Fibroblast of lung (primary cell): ENCODE measurements around the gene ALDH1L1. TPM values are rescaled to one million over a fixed set of nuclear protein-coding genes. Genes with fewer than 3 reads are reported as not detected.
A peak's percentile ranks its signal among the peaks of the same experiment; 100 is the strongest.

ENCODE experiments used
- DNase-seq, 2 donors: peaks; one replicate each; pipeline versions ENCODE4 v3.0.0 to v3.0.0-alpha.2; 2010; ENCODE audit warnings: low read depth in 2 of 2
- H2AFZ ChIP-seq: 2 replicates; pipeline ENCODE4 v1.5.1; 2012; ENCODE audit warnings: low read length, control low read depth, inconsistent platforms
- H3K27ac ChIP-seq: 2 replicates; pipeline ENCODE4 v1.5.1; 2011; ENCODE audit warnings: low read length, control low read depth; ENCODE audit not compliant: insufficient read depth
- H3K27me3 ChIP-seq: 2 replicates; pipeline ENCODE4 v1.5.1; 2011; ENCODE audit warnings: mild to moderate bottlenecking, low read length; ENCODE audit not compliant: control insufficient read depth, insufficient read depth
- H3K36me3 ChIP-seq: 2 replicates; pipeline ENCODE4 v1.5.1; 2011; ENCODE audit warnings: low read length; ENCODE audit not compliant: control insufficient read depth, insufficient read depth
- H3K4me1 ChIP-seq: 2 replicates; pipeline ENCODE4 v1.5.1; 2011; ENCODE audit warnings: low read length; ENCODE audit not compliant: control insufficient read depth, insufficient read depth; ENCODE audit errors: extremely low read depth
- H3K4me2 ChIP-seq: 2 replicates; pipeline ENCODE4 v1.5.1; 2011; ENCODE audit warnings: low read length, control low read depth; ENCODE audit not compliant: insufficient read depth; ENCODE audit errors: extremely low read depth
- H3K4me3 ChIP-seq, 4 experiments: fragments of 200-600 bp in 1 of 4; sonication (generic) in 1 of 4; replicated peaks in 1 of 4; 2 replicates each; pipeline ENCODE4 v1.5.1; 2011 to 2016; ENCODE audit warnings: low read length in 4 of 4, low read depth in 3 of 4, mild to moderate bottlenecking in 3 of 4, control low read depth in 2 of 4, inconsistent platforms in 1 of 4, mixed read lengths in 1 of 4; ENCODE audit not compliant: insufficient read depth in 1 of 4; ENCODE audit errors: control extremely low read depth in 1 of 4
- H3K79me2 ChIP-seq: 2 replicates; pipeline ENCODE4 v1.5.1; 2012; ENCODE audit warnings: mild to moderate bottlenecking, low read length, inconsistent platforms; ENCODE audit not compliant: control insufficient read depth, insufficient read depth
- H3K9ac ChIP-seq: 2 replicates; pipeline ENCODE4 v1.5.1; 2011; ENCODE audit warnings: mild to moderate bottlenecking, low read length, control low read depth; ENCODE audit not compliant: insufficient read depth
- H3K9me3 ChIP-seq: 2 replicates; pipeline ENCODE4 v1.5.1; 2012; ENCODE audit warnings: low read depth, low read length; ENCODE audit not compliant: control insufficient read depth, insufficient read depth
- H4K20me1 ChIP-seq: 2 replicates; pipeline ENCODE4 v1.5.1; 2011; ENCODE audit warnings: low read length; ENCODE audit not compliant: control insufficient read depth, insufficient read depth; ENCODE audit errors: extremely low read depth
- EZH2 ChIP-seq: IDR thresholded peaks from 2 replicates; pipeline ENCODE4 v1.5.1; 2012; ENCODE audit warnings: low read length, control low read depth, mild to moderate bottlenecking; ENCODE audit errors: missing control alignments
- polyA plus RNA-seq, 2 donors: library from polyadenylated mRNA; depleted of rRNA in 1 of 2; stranded (reverse) in 1 of 2; unstranded in 1 of 2; fragments of >200 nt; gene quantifications; 2 replicates each; pipeline ENCODE4 v1.2.1, GENCODE V29; 2011 to 2012; ENCODE audit warnings: missing spikeins in 1 of 2
- total RNA-seq: library from RNA; depleted of rRNA; stranded (reverse); fragments of >200 nt; gene quantifications from 2 replicates; pipeline ENCODE4 v1.2.1, GENCODE V29; 2014
- TF ChIP-seq, protein P1 (sequence below), 2 donors: IDR thresholded peaks in 1 of 2; conservative IDR thresholded peaks in 1 of 2; 1 replicate in 1 of 2; 2 replicates in 1 of 2; pipeline ENCODE4 v1.5.1; 2011 to 2012; ENCODE audit warnings: low read length in 2 of 2, control low read depth in 1 of 2, inconsistent platforms in 1 of 2, low read depth in 1 of 2, mild to moderate bottlenecking in 1 of 2

ALDH1L1 gene
- total and polyA plus RNA-seq, 2 donors (not counting 1 experiment from before 2014, with no cell fraction given), result not detected

DNA sequence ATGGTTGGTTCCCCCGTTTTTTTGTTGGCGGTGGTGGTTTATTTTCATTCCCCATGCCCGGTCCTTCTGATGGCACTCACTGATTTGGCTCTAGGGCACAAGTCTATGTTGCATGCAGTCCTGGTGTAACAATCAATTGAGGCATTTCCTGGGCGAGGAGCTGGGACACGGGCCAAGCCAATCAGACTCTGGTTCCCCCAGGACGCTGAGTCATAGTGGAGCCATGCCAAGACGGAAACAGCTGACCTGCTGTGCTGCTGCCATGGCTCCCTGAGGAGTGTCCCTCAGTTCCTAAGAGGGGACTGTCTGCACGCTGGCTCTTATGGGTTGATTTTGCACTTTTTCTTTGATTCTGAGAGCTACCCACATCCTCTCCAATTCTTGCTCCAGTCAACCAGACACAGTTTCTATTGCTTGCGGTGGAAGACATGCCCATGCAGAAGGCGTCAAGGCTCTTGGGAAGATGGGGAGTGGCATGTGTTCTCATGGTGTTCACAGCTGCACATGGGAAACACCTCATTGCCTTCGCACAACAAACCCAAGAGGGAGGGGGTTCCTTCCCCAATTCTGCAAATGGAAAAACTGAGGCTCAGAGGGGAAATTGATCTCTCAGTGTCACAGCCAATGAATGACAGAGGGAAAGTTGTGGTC is 28.3 kb upstream of the ALDH1L1 start:
- peak; percentile 87 to 90 for DNase-seq
- Histone ChIP-seq H4K20me1 (no peaks in the 10 kb centered on the region), H3K79me2 (no peaks in the 10 kb centered on the region), H3K9me3 (no peaks in the 10 kb centered on the region), H3K4me3 (no peak overlapping the region), H3K27ac (peak overlapping the region; percentile 18), H3K4me1 (peaks cover 11% of the 10 kb centered on the region), H2AFZ (peak overlapping the region; percentile 39), H3K9ac (no peak overlapping the region), H3K36me3 (no peaks in the 10 kb centered on the region), H3K4me2 (no peak overlapping the region), H3K27me3 (no peaks in the 10 kb centered on the region)
- TF ChIP-seq, protein P1, sequence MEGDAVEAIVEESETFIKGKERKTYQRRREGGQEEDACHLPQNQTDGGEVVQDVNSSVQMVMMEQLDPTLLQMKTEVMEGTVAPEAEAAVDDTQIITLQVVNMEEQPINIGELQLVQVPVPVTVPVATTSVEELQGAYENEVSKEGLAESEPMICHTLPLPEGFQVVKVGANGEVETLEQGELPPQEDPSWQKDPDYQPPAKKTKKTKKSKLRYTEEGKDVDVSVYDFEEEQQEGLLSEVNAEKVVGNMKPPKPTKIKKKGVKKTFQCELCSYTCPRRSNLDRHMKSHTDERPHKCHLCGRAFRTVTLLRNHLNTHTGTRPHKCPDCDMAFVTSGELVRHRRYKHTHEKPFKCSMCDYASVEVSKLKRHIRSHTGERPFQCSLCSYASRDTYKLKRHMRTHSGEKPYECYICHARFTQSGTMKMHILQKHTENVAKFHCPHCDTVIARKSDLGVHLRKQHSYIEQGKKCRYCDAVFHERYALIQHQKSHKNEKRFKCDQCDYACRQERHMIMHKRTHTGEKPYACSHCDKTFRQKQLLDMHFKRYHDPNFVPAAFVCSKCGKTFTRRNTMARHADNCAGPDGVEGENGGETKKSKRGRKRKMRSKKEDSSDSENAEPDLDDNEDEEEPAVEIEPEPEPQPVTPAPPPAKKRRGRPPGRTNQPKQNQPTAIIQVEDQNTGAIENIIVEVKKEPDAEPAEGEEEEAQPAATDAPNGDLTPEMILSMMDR (conservative IDR thresholded peaks at IDR 0.05 in 1 of 2, IDR thresholded peaks at IDR 0.05 in 1 of 2; ENCODE audit: low read depth in 1 of 2, low read length in 2 of 2), result no peak
- no peak for TF ChIP-seq EZH2

DNA sequence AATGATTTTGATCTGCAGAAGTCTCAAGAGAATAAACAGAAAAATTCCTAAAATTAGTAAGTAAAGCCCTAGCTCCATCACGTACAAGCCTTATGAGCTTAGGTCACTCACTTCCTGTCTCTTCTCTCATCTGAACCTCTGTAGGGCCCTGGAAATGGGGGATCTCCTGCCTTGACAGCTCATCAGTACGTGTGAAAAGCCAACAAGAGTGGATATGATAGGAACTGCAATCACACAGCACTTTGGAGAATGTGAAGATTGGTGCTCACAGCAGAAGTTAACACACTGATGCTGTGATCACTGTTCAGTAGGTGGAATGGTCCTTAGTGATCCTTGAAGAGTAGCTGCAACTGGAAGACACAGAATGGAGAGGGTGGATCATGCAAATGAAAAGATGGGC is 27.8 kb upstream of the ALDH1L1 start:
- Histone ChIP-seq H2AFZ (peak overlapping the region; percentile 63), H3K27ac (no peak overlapping the region), H3K4me3 (no peak overlapping the region), H3K4me1 (peaks cover 11% of the 10 kb centered on the region), H3K9me3 (no peaks in the 10 kb centered on the region), H3K79me2 (no peaks in the 10 kb centered on the region), H3K27me3 (no peaks in the 10 kb centered on the region), H3K9ac (no peak overlapping the region), H4K20me1 (no peaks in the 10 kb centered on the region), H3K4me2 (no peak overlapping the region), H3K36me3 (no peaks in the 10 kb centered on the region)
- DNase-seq, result no peak
- TF ChIP-seq, protein P1 (conservative IDR thresholded peaks at IDR 0.05 in 1 of 2, IDR thresholded peaks at IDR 0.05 in 1 of 2; ENCODE audit: low read depth in 1 of 2, low read length in 2 of 2), result no peak
- TF ChIP-seq EZH2, result no peak

DNA sequence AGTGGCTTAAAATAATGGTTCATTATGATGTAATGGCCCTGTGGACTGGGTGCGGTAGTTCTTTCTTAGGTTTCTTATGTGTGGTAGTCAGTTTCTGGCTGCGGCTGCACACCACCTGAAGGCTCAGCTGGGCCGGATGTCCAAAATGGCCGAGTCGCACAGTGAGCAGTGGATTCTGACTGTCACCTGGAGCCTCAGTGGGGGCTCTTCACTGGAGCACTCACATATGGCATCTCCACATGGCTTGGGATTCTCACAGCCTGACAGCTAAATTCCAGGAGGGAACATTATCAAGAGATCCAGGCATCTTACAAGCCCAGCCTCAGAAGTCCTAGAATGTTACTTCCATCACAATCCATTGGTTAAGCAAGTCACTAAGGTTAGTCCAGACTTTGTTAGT is 26.8 kb upstream of the ALDH1L1 start:
- TF ChIP-seq, protein P1 (conservative IDR thresholded peaks at IDR 0.05 in 1 of 2, IDR thresholded peaks at IDR 0.05 in 1 of 2; ENCODE audit: low read depth in 1 of 2, low read length in 2 of 2), result no peak
- no peak for TF ChIP-seq EZH2
- Histone ChIP-seq H3K27ac (no peak overlapping the region), H3K9ac (no peak overlapping the region), H3K36me3 (no peaks in the 10 kb centered on the region), H2AFZ (no peak overlapping the region), H3K9me3 (no peaks in the 10 kb centered on the region), H3K4me2 (no peak overlapping the region), H4K20me1 (no peaks in the 10 kb centered on the region), H3K4me3 (no peak overlapping the region), H3K27me3 (no peaks in the 10 kb centered on the region), H3K4me1 (peaks cover 6% of the 10 kb centered on the region), H3K79me2 (no peaks in the 10 kb centered on the region)
- no peak for DNase-seq
